ENCODE results near the gene THSD7A.

THSD7A gene

DNA sequence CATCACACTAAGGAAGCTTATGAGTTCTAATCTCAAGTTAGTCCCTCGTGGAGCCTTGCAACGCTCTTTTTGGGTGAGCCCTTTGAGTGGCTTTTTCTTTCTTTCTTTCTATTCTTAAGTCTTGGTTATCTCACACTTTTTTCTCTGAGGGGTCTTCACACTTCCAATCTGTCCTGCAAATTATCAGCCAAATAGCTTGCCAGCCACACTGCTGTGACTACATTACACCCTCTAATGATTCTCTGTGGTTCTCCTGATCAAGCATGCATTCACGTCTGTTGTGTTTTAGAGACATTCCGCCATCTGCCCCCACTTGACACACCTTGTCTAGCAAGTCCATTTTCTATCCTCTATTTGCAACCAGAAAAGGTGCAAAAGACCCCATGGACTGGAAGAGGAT lies 340.2 kb downstream of the THSD7A start:
- DNase-seq = no peak

DNA sequence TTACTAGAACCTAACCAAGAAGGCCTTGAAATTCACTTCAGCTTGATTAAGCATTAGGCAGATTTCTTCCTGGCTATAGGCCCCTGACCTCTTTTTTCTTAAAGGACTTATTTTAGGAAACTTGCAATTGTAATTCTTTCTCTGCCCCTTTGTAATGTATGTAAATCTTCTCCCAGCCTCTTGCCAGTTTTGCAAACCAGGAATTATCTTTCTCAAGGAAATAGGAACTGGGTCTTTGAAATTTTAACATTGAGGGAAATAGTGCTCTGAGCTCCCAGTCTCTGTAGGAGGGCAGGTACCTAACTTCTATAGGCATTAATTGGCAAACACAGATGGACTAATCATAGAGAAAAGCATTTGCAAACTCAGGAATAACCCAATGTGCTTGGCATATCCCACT lies 342.7 kb downstream of the THSD7A start:
- no peak for DNase-seq

DNA sequence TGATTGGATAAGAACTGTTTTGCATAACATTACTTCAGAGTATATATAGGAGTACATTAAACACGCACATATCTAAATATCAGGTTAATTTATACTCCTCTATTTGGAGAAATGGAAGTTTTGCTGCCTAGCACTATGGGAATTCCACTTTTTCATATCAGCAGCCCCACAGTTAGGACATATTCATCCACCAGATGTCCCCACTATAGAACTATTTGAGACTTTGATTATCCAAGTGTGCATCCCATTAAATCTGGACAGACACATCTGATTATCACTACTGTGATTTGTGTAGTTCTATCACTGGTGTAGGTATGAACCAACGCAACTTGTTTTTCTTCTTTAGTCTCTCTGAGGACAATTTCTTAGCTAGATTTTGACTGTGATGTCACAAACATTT lies 345.7 kb downstream of the THSD7A start:
- no peak for DNase-seq

DNA sequence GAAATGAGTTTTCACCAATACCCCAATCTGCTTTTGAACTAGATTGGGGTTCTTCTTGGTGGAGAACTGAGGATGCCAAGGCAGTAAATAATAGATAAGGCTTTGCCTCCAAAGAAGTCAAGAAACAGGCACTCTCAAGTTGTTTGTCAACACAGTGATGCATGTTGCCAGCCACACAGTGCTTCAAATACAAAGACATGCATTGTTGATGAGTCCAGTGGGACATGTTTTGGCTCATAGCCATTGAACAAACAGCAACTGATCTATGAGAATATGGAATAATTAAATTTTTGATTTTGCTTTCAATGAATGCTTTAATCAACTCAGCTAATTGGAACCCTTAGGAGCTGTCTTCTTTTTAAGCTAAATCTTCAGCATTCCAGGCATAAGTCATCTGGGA lies 346.4 kb downstream of the THSD7A start:
- DNase-seq = no peak

DNA sequence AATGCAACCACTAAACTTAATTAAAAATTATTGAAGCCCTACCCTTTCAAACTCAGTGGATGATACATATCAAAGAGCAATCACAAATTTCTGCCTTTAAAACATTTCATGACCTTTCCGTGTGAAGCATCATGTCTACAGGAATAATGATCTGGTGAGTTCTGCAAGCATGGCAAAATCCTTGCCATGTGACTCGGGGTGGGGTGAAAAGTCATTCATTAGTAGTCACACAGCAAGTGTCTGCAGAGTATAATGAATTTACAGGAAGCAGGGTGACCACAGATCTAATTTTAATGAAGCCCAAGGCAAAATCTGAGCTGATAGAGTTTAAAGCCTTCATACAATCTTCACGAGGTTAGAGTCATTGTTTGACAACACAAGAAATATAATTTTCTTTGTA lies 351.9 kb downstream of the THSD7A start:
- DNase-seq = no peak

DNA sequence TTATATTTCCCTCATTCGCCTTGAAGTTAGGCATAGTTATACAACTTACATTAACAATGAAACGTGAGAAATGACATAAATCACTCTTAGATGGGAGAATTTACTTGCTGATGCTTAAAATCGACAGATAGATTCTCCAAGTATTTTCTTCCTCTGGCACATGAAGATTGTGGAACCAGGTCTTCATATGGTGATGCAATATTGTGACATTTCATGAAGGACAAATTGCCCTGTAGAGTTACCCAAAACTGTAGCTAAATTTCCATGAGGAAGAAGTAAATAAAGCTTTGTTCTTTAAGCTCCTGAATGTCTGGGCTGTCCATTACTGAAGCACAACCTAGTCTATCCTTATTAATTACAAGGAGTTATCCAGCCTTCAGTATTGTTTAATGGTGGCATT lies 353.1 kb downstream of the THSD7A start:
- DNase-seq = no peak

DNA sequence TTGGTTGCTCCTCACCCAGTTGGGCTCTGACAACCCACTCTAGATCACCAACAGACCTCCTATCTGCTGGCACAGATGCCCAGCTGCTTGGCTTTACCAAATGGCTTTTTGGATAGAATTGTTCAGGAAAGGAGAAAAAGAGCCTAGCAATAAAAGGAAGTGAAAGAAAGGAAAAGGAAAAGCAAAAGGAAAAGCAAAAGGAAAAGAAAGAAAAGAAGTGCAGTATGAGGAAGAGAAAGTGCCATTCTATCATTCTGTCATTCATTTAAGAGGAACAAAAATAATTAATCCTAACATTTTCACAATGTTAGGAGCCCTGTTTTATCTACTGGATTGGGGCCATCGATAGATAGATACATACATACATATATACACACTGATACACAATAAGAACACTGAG lies 353.6 kb downstream of the THSD7A start:
- no peak for DNase-seq

DNA sequence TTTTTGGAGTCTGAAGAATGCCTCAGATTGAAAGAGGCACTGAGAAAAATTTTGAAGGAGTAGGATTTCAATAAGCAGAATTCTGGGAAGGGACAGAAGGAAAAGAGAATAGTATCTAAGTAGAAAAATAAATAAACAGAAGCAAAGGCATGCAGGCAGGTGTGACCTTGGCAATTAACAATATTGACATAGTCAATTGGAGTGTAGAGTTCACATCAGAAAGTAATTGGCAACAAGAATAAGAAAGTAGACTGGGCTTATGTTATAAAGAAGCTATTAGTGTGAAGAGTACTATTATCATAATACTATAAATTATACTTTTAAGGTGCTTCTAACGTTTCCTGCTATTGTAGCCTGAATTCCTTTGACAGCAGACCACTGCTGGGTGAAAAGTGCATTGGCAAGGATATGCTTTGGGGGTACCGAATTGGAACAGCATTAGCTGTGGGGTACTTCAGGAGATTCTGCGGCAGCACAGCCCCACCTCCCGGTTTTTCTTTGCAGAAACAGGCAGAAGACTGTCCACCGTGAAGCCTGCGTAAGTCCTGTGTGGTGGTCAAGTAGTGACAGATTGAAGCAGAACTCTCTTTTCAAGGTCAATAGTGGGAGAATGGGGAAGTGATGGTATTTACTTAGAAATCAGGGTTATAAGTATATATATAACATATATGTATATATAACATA lies 357.0 kb downstream of the THSD7A start:
- no peak for DNase-seq

DNA sequence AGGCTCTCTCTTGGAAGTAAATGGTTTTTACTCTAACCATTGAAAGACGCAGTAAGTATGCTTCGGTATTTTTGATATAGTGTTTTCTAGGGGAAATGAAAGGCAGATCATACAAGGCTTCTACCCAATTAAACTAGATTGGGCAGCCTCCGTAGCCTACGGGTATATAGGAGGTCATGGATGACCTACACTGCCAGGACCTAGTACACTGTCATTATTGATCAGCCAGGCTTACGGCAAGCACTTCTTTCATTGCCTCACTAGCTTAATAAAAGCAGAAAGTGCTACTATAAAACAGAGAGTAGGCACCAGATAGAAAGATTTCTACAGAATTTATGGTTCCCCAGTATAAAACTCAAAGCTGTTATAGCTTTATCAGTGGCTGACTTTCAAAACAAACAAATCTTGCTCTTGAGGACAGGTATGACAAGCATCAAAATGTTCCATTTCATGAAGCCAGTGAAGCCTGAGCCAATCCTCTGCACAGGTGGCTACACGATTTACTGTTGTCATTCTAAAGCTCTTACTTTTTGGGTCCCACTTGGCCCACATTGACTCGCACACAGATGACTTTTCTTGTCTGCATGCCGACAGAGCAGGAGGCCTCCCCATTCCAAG lies 358.1 kb downstream of the THSD7A start:
- no peak for DNase-seq

DNA sequence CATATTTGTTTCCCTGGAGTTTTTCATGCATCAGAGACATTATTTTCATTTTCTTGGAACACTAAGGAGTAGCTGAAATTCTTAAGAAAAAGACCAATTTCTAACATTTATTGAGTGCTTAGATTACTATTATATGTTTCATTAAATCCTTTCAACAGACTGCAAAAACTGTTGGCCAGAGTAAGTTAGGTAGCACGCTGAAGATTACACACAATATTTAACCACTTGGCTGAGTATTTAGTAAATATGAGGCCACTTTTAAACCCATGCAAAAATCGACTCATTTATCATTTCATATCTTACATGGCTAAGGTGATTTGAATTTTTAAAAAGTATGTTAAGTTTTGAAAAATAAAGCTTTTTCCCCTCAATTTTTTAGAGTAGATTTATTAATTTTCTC lies 358.8 kb downstream of the THSD7A start:
- DNase-seq = no peak

DNA sequence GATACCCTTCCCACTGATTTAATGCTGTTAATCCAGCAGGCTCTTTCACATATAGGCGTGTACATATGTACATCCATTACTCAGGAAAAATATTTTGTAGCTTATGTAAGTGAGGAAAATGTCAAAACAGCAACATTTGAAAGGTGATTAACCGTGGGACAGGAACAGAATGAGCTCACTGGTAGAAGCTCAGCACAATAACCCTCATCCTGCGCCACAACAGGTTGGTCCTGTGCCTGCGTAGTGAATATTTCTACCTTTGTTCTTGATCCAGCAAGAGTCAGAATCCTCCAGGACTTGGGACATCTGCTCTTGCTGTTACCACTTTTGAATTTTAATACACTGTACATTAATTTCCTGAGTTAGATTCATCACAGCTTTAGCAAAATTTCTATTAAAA lies 359.4 kb downstream of the THSD7A start:
- DNase-seq = no peak

DNA sequence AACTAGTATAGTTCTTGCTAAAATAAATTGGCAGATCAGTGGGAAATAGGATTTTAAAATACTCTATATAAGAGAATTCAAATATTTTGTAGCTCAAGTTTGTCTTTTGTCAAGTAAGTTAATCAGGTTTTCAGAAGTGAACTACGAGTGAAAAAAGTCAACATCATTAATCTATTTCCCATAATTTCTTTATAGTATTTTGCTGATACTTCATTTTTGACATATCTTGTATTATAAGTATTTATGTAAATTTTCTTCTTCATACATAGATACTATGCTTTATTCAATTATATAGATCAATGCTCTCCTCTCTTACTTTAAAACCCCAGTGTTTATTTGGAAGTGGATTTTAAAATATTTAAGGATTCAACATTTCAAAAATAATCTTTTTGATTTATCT lies 360.7 kb downstream of the THSD7A start:
- no peak for DNase-seq

DNA sequence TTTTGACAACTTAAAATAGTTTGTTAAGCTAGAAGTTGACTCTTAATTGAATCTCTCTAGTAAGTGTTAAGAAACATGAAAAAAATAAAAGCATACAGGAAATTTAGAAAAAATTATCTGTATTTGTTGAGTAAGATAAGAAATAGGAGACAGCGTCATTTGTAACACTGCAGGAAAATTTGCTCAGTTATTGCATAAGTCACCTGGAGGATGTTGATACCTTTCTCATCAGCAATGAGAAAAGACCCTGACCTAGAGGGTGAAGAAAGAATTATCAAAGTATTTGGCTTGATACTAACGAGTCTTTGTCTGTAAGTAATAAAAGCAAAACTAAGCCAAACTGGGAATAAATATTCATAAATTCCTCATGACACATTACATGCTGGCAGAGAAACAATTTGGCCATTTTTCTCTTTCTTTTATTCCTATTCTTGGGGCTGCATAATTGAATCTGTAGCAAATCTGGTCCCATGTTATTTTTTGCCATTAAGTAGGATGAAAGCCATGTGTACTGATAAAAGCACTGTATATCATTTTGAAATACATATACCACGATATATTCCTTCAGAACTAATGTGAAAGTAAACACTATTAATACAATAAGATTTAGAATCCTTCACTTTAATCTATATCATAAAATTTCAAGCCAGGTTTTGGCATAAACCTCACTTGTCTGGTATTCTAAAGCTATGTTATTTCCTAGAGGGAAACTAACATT lies 362.8 kb downstream of the THSD7A start:
- no peak for DNase-seq

DNA sequence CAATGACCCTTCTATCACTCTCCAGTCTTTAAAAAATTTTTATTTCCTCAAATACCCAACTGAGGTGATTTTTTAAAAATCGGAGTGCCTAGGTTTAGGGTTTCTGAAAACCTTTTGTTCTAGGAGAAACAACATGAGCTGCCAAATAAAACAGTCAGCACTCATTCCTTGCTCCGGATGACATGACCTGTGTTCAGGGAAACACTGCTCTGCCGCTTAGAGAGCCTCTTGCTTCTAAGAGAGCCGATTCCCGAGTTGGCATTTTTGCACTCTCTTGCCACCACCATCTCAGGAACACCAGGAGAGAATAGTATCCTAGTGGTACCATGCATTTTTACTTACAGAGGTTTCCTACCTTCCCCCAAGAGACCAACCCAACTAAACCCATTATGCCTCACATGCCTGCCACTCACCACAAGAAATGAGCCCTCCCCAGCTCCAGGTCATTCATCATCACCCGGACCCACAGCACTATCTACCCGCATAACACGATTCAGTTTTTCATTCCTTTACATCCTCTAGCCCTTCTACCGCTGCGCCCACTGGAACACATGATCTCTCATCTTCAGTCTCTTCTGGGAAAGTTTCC lies 365.4 kb downstream of the THSD7A start:
- DNase-seq = no peak

DNA sequence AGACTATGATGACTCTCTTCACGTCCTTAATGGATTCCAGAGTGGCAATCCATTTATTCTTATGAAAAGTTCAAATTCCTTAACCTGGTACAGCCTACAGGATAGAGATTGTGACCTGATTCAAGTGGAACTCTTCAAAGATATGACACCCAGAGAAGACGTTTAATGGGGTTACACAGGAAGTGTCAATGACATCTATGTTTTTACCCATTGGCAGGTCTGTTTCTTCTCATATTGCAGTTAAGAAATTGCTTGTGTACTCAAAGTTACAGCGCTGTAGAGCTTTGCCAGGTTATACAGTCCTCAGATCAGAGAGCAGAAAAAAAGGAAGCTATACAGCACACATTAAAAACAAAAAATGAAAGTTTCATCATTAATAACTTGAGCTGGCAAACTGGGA lies 367.4 kb downstream of the THSD7A start:
- no peak for DNase-seq

DNA sequence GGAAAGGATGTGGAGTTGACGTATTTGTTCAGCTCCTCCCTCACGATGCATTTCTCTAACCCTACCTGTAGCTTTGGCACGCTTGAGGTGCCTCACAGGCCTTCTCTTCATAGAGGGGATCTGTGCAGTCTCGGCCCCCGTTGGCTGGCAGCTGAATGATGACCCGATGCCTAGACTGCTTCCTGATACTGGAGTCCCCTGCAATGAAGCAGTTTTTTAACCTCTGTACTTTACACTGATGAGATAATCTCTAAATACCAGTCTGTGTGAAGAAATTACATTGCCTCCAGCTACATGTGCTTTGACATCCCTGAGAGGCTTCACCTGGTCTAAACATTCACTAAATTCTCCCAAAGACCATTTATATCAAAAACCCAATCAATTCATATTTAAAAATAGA lies 370.1 kb downstream of the THSD7A start:
- DNase-seq = no peak

DNA sequence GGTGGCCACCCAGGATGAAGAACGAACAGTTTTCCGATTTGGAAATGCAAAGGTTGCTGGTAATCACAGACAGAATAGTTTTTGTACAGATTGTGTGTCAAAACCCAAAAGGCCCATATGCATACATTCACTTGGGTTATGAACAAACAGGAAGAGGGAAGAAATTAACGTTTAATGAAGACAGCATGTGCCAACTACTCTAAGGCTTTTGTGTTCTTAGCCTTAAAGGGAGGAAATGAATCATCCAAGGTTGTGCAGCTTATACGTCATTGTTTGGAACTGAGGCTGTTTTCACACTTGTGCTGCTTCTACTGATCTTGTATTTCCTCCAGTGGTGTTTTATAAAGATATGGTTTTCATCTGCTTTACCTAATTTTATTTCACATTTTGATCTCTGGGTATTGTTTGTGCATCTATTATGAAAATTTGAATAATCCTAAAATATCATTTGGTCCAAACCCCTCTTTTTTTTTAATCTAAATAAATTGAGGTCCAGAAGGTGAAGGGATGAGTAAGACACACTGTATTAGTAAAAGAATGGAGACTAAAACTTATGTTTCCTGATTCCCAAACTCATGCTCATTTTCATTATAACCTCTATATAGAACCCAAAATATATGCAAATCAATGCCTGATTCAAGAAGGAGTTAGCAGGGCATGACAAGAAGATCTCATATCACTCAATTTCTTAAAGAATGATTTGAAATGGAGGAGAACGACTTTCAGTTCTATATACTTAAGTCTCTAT lies 373.1 kb downstream of the THSD7A start:
- DNase-seq = no peak

DNA sequence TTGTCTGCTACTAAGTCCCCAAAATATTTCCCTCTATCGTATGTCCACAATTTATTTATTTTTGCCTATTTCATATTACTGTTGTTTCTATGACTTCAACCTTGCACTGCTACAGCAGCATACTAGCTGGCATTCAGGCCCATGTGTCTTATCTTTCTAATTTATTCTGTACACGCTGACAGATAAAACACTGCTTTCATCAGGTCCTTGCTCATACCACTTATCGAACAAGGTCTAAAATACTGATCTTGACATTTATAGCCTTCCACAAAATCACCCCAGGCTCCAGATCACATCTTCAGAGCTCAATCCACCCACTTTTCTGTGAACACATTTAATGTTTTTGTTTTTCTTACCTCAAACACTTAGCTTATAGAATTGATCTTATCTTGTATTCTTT lies 374.6 kb downstream of the THSD7A start:
- DNase-seq = no peak

DNA sequence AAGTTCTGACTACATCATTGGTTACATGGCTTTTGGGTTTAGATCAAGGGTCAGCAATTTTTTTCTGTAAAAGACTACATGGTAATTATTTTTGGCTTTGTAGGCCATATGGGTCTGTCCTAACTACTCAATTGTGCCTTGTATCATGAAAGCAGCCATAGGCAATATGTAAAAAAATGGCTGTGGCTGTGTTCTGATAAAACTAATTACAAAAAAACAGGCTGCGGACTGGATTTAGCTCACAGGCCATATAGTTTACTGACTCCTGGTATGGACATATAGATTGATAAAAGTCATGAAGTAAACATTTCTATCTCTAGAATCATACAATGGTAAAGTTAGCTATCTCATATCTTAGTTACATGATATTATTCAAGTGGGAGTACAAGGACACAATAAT lies 375.4 kb downstream of the THSD7A start:
- DNase-seq = no peak

DNA sequence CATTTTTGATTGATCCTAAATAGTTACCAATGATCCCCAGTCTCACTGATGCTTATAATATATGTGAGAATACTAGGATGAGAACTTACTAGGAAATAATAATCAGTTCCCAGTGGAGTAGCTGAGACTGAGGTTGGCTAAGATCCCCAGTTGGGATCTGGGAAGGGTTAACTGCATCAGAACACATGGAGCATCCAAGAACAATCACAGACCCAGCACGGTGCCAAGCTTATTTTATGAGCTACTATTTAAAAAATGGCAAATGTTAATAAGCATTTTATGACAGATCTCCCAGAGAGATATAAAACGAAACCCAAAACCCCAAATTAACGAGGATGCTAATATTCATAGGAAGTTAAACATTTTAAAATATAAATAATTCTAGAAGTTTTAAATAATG lies 379.5 kb downstream of the THSD7A start:
- DNase-seq = no peak

DNA sequence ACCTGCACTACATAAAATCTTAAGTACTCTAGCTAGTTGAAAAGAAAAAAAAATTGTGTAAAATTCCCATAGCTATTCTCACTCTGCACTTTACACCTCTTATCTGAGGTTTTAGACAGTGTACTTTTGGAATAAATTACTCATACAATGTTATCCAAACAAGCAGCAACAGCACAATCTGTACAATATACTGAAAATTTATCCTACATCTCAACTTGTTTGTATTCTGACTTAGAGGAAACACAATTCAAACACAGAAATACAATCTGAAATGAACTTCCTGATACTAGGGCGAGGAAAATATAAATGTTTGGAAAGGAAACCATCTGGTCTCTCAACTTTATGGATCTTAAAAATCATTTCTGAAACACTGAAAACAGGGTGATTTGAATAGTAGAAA lies 381.7 kb downstream of the THSD7A start:
- DNase-seq = no peak

DNA sequence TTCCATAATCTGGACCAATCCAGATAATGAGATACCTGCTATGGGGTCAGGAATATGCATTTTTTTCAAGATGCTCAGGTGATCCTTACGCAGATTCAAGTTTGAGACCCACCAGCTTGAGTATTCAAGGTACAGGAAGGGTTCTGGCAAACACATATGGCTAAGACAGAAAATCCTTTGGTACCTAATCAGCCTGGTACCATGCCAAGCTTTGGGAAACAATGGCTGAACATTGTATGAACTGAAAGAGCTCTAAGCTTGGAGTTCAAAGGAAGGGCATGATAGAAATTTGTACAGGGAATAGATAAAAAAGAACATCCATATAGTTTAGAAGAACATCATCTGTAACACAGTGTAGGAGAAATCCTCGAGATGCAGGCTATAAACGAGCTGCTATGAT lies 382.7 kb downstream of the THSD7A start:
- DNase-seq = no peak

DNA sequence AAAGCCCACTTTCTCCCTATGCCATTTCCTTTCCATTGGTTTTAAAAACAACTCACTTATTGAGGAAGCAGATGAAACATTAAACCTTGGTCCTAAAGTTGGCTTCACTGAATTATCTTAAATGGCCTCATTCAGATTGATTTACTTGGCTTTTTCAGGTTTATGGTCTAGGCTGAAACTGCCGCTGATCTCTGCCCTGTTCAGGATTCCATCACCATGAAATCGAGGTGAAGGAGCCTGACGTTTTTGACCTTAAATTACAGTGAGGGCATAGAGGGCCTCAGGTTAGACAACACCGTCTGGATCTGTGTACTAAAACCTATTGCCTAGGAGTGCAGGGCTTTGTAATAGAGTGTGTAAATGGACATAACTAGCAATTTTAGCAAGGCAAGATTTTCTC lies 383.7 kb downstream of the THSD7A start:
- DNase-seq = no peak
